ENCODE results near the gene FCRL6.

GRCh38 chr1:159838715-159839114 lies 36.6 kb downstream of the FCRL6 start:
- TF ChIP-seq CTCF (conservative IDR thresholded peaks at IDR 0.05 in 1 of 2, IDR thresholded peaks at IDR 0.05 in 1 of 2; ENCODE audit: low read depth in 1 of 2, low read length in 2 of 2) (no peak), EZH2 (IDR thresholded peaks at IDR 0.05; ENCODE audit: low read length, missing control alignments) (no peak)

Data from fibroblast of lung (primary cell).